NCI-H345 (cell line): ENCODE measurements around the gene TPM1.
"Not testable (repeated sequence)": the region's sequence is repeated elsewhere in the genome, so short reads cannot be mapped to it uniquely, and the experiment has no call there.

Experiments
- DNase-seq: peaks from one replicate; lab custom pipeline; 2025; lab: John Stamatoyannopoulos, UW

The TPM1 gene

DNA sequence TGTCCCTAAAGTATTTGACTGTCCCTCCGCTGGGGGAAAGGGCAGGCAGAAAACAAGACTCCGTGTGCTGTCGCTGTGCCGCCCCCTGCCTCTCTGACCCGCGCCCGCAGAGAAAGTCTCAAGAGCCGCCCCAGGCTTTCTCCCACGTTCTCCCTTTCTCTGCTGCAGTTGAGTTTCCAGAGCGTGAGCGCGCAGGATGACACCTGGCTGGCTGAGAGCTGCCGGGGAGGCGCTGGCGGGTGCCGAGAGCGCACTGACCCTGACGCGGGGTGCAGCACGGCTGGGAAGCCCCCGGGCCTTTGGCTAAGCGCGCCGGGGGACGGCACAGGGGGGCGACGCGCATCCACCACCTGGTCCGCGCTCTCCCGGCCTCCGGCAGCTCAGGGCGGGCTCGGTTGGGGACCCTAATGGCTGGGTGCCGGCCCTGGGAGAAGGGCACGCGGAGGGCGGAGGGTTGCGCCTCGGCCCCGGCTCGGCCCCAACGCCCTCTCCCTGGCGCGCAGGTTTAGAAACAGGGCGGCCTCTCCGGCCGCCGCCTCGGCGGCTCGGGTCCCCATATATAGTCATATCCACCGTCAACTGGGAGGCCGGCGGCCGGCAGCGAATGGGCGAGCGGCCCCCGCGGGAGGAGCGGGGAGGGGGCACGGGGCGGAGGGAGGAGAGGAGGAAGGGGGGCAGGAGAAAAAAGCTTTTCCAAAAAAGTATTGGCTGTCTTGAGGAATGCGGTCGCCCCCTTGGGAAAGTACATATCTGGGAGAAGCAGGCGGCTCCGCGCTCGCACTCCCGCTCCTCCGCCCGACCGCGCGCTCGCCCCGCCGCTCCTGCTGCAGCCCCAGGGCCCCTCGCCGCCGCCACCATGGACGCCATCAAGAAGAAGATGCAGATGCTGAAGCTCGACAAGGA is at the start of gene TPM1:
TPM1 (plus strand) TSS at position 774 of the 903 bp plus-strand sequence; CDS start at position 857, 83 bp downstream.
- DNase-seq: peak; percentile 33

DNA sequence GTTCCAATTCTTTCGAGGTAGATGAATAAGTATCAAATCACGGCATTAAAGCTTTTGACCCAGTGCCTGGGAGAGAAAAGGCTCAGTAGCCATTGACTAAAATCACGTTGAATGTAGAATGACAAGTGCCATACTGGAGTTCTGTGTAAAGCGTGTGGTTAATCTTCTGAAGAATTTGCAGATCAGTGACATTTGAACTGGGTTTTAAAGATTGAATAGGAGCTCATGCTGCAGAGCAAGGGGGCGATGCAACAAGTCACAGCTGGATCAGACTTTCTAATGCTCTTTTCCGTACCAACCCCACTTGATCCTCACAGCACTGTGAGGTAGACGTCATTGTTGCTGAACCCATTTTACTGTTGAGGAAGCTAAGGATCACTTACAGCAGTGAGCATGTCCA is 49.5 kb upstream of the TPM1 start:
- DNase-seq: no peak

DNA sequence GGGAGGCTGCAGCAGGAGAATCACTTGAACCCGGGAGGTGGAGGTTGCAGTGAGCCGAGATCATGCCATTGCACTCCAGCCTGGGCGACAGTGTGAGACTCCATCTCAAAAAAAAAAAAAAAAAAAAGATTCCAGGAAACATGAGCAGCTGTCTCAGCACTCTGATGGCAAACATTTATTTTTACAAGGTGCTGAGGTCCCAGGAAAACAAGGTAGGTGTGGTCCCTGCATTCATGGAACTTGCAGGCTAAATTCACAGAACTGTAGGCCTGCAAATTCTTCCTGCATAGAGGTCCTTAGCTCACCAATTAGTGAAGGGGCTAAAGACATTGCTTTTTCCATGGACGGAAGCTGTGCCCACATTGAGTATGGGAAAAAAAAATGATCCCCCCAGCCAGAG is 48.9 kb upstream of the TPM1 start:
- not testable (repeated sequence) for DNase-seq

DNA sequence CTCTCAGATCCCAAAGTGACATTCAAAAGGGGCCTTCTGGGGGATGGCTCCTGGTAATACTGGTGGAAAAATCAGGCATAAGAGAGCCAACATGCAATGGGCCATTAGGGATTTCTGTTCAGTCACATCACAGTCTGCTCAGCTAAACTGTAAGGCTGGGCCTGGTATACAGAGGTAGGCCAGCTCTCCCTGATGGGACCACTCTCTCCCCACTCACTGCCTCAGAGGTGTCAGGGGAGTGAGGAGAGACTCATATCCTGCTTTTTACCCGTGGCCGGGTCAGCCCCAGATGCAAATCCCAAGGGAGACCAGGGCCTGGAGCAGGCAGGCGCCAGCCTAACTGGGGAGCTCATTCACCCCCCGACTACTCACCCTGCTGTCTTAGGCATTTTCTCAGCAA is 48.1 kb upstream of the TPM1 start:
- no peak for DNase-seq

DNA sequence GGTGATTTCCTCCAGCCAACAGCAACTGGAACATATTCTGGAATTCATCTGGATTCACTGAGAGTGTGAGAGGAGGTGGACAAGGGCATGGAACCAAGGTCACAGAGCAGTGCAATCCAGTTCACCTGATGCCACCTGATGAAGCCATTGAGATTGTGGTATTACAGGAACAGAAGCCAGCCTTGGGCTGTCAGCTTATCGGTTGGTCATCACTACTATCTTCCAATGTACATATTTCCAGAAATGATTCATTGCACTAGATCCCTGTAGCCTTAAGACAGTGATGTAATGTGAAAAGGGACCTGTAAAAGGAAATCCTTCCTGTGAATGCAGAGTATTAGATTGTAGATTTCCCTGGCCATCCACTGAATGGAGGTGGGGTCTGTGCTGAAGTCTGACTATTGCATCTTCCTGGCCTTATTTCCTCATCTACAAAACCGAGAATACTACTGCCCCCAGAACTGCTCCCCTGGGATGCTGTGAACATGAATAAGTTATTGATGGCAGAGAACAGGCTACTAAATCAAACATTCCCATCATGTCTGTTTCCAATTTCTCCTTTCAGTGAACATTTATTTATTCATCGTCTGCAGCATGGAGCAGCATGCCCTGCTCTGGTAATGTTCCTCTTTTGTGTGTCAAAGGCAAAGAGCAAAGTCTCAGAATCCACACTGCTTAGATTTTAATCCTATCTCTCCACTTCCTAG is 47.4 kb upstream of the TPM1 start:
- no peak for DNase-seq

DNA sequence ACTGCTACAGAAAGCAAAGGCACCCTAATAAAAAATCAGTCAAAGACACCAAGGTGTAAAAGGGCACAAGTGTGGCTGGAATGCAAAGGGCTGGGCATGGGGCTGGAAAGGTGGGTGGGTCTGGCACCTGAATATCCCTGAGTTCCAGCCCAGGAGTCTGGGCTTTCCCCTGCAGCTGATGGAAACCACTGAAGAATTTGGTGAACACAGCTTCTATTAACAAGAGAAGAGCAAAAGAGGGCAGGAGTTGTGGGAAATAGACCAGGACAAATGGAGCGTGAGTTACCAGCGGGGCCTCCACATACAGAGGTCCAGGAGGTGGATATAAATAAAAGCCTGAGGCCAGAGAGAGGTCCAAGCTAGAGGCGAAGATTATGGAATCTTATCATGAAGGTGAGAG is 45.1 kb upstream of the TPM1 start:
- no peak for DNase-seq

DNA sequence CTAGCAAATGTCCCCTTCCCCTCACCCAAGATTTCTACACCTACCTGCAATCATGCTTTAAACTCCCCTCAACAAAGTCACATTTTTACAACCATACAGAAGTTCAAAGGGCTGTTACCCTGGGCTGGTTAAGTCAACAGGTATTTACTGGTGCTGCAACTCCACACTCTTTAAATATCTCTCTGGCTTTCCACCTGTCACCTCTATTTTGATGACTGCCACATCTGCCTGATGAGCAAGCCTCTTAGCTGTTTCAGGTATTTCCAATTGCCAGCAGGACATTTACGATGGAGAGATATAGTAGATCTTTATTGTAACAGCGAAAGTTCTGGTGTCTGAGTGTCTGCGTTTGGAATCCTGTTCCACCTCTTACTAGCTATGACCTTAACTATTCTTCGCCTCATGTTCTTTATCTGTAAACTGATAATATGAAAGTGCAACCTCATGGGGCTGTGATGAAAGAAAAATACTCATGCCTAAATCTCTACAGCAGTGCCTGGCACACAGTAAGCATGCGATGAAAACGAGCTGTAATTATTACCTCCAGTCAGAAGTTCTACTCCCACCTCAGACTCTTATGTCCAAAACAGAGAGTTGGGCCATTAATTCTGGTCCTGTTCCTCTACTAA is 44.2 kb upstream of the TPM1 start:
- DNase-seq: no peak

DNA sequence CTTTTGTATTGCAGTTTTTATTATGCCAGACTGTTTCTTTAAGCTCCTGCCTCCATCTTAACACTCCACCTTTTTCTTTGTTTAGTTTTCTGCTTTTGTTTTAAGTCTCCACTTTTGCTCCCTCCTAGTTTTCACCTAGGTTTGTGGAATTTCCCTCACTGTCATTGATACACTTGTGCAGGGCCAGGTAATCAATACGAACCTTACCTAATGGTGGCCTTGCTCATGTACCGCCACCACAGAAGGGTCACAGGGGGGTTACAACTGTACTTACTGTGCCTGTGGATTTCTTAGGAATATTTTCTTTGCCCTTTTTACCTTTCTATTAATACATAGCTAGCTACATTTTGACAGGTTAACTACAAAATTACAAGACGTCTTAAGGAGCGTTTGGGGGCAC is 43.4 kb upstream of the TPM1 start:
- DNase-seq: no peak

DNA sequence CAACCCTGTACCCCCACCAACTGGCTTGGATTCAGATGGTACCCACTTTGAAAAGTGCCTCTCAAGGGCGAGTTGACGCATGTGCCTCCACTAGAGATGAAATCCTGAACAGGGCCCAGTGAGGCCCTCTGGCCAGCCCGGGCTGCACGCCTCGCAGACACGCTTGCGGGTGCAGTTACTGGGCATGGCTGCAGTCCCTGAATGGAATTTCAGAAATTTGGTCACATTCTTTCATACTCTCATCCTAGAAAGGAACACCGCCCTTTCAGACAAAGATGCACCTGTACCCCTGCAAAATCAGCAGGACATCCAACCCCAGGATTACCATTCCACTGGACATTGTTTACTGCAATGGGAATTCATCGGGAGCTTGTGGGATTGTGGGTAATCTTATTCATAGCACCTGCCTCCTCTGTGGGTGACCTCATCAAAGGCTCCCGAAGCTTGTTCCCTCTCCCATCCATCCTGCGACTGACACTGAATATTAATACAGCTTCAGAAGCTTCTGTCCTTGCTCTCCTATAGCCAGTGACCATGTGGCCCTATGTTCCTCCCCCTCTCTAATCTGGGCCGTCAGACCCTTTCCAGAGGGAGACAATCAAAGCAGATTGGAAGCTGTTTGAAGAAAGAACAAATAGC is 42.5 kb upstream of the TPM1 start:
- DNase-seq: no peak

DNA sequence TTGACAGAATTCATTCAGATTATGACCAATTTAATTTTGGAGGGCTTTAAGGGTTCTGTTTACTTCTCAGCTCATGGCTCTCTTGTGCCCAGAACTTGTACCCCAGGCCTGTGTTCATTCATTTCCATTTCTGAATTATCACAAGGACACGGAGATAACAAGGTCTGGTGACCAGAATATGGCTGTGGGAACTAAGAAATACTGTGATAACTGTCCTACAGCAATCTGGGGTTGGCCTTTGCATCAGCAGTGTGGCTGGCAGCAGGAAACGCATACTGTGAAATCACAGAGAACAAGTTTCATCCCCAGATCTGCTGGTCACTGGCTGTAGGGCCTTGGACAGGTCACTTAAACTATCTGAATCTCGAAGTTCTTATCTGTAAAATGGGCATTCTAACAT is 41.8 kb upstream of the TPM1 start:
- DNase-seq: no peak

DNA sequence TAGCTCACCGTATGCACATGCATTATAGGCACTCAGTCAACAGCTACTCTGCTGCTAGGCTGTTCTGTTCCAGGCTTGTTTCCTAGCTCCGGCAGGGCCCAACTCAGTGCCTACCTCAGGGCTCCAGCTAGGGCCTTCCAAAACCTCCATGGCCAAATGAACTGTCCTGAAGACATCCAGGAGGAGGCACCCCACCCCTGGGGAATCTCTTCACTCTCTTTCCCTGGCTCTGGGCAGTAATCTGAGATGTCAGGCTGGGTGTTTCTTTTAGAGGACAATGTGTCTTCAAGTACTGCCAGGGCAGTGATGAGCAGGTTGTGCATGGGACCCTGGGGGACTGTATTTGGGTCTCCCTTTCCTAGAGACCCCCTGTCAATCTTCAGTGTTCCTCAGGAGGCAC is 38.3 kb upstream of the TPM1 start:
- no peak for DNase-seq

DNA sequence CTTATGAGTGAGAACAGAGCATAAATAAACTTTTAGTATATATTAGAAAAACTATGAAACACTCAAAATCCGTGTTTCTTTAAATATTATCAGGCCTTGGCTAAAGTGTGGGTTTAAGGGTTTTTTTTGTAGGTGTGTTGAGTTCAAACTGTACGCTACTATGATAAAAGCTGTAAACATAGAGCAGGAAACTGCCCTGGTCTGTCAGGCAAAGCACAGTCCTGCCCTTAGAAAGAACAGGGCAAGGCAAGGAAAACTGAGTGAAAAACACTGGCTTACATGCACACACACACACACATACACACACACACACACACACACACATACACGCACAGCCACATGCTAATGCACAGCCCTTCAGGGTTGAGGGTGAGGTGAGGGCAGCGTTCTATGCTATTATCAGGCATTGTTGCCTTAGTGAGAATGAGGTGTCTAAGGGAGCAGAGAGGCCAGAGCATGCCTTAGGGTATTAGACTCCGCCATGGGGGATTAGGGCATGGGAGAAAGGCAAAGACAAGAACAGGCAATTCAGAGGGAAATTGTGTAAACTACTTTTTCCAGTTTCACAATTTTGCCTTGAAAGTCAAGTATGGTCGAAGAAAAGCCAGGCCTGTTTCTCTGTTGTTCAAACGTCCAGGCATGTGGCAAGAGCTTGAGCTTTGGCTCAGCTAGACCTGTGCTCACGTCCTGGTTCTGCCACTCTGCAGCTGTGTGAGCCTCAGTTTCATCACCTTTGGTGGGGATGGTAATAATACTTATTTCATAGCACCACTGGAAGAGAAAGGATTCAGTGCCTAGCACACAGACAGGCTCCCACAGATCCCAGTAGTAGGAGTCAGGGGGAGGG is 36.3 kb upstream of the TPM1 start:
- no peak for DNase-seq

DNA sequence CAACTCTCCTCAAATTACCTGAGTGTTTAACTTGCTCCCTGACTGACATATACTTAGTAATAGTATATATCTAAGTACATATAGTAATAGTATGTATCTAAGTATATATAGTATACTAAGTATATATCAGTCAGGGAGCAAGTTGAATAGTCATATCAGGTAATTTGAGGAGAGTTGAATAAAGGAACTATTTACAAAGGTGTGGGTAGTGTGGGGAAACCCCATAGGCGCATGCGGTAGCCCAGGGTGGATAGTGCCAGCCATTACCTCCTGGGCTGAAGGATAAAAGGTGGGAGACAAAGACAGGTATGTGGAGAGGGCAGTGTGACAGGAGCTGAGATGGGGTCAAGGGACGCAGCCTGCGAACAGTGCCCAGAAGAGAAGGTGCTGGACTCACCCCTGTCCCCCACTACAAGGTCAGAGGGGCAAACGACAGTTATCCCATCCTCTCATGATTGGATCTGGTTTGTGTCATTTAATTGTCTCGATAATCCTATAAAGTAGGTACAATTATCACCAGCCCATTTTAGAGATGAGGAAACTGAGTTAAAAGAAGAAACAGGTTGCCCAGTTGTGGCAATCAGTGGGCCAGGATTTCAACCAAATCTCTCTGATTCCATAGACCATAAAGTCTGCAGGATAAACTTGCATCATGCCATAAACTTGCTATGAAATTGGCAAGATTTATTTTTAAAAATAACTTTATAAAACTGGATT is 34.1 kb upstream of the TPM1 start:
- no peak for DNase-seq

DNA sequence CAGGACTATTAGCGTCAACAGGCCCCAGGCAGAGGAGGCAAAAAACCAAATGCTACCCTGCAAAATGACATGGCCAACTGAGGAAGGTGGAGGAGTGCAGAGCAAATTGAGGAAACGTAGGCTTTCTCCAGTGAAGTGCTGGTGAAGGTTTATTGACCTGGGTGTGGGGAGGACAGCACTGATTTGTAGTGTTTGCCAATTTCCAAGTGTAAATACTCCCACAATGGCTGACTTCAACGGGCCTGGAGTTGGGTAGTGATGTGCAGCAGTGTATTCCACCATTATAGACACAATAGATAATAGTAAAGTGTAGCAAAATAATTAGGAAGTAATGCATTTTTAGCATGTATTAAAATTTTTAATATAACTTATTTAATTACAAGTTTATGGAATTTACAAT is 32.2 kb upstream of the TPM1 start:
- DNase-seq: no peak

DNA sequence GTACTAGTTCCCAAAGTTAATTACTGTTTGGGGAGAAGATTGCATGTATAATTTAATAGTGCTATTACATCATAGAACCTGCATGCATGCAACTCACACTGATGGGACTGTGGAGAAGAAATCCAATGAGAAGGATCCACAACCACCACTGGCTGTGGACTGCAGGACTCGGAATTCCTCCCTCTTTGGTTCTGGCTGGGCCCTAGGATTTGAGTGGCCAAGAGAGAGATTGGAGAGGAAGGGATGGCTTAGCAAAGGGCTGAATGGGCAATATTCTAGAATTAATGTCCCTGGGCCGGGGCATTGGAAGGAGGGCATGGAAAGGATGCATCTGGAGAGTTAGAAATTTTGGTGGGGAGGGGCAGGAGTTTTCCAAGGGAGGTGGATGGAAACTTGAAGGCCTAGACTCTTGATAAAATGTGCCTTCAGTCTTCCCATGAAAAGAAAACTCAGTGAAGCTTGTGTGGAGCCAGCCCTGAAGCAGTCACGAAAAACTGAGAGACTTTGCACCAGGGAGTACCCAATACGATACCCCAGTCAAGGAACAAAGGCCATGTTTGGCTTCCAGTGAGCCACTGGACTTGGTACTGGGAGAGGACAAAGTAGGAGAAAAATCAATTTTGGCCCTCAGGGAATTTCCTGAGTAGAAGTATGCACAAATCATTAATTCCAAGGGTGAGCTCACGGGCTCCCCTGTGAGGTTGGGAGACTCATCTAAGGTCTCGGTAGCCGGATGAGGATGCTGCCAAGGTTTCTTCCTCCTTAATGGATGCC is 31.4 kb upstream of the TPM1 start:
- DNase-seq: no peak

DNA sequence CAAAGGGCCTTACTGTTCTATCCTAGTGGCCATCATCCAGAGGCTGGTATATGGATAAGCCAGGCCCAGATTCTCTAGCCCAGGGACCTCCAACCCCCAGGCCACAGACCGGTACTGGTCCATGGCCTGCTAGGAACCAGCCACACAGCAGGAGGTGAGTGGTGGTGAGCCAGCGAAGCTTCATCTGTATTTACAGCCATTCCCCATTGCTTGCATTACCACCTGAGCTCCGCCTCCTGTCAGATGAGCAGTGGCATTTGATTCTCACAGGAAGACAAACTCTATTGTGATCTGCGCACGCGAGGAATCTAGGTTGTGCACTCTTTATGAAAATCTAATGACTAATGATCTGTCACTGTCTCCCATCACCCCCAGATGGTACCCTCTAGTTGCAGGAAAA is 30.1 kb upstream of the TPM1 start:
- no peak for DNase-seq

DNA sequence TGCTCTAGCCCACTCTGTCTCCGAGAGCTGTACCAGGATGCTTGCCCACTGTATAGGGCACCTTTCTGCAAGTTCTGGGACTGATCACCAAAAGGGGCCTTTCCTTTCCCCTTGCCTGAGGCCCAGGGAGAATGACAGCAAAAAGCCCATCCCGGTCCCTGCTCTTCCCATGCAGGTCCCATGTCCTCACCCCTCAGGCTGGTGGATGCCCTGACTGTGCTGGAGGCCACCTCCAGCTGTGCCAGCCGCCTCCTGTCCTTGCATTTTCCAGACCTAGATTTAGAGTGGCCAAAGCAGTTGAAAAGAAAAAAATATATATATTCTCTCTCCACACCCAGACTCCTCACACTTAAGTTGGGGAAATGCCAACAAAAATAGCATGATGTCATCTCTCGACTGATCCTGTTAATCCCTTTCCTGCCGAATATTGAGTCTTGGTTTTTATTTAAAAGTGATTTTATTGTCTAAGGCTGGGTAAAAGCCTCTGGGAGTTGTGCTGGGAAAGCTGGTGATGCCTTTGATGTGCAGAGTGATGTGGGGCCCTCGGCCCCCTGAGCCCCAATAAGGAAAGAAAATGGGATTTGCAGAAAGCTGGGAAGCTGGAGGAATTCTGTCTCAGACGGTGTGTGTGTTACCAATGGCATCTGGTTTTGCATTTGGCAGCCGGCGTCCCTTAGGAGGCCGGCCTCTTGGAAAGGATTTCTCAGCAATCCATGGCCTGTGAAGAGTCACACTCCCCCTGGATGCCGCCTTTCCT is 29.3 kb upstream of the TPM1 start:
- no peak for DNase-seq

DNA sequence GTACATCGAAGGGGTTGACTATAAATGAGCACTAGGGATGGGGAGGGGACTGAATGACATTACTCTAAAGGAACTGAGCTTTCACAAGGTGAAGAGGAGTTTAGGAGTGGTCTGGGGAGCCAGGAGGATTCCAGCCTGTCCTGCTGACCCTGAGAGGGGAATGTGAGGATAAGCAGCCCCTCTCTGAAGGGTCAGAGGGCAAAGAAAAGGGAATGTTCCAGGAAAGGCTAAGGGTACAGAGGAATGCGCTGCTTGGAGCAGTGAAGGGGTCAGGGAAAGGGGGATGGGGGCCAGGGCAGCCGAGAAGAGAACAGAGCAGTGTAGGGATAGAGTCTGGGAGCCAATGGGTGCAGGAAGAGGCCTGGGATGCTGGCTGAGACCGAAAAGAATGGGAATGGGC is 28.0 kb upstream of the TPM1 start:
- no peak for DNase-seq

DNA sequence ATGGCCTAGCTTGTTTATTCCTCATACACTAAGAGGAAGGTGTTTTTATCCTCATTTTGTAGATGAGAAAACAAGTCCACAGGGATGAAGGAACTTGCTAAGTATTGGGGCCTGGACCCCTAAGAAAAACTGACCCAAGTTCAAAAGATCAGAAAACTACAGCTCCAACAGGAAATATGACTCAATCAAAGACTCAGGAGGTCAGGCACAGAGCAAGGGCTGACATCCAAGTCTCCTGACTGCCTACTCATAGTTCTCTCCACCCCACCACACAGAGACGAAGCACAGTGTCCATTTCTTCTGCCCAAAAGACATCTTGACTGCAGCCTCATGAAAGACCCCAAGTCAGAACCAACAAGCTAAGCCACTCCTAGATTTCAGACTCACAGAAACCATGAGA is 26.9 kb upstream of the TPM1 start:
- DNase-seq: no peak
